ENCODE results near the gene CAP1.

Gene CAP1

DNA sequence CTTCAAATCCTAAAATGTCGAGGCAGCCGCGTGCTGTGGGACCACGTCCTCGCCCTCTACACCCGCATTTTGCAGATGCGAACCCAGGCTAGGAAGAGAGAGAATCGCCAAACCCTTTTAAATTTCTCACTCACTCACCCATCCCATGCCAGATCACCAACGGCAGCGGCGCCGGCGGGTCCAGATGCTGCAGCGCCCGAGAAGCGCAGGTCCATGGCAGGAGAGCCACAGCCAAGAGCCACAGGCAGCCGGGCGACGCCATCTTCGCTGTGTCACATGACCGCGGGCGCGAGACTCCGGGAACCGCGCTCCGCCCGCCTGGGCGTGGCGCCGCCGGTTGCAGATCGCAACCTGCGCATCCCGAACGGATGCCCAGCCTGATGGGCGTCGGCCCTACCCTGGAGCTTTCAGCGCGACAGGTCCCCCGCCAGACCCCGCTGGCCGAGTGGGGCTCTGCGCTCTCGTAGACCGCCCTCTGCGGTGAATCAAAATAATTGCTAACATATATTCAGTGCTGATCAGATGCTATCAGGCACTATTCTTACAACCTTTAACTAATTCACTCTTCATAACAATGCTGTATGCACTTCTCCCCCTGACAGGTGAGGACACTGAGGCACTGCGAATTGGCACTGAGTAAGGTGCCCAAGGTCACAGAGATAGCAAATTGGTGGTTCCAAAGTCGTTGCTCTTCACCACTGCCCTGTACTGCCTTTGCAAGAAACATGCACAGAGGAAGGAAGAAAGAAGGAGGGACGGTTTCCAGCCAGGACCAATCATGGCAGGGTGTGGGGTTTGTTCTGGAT lies 56.7 kb downstream of the CAP1 start, which contains the start of gene PPT1:
PPT1 (minus strand) TSS at position 276 of the 806 bp plus-strand sequence; CDS start at position 262, 14 bp downstream.
- peak; percentile 70 for DNase-seq

- DNase-seq: no peak
These were observed 61.5 kb downstream of the CAP1 start for GRCh38 chr1:40102038-40102437.

GRCh38 chr1:40102896-40103295 lies 62.4 kb downstream of the CAP1 start:
- no peak for DNase-seq

DNA sequence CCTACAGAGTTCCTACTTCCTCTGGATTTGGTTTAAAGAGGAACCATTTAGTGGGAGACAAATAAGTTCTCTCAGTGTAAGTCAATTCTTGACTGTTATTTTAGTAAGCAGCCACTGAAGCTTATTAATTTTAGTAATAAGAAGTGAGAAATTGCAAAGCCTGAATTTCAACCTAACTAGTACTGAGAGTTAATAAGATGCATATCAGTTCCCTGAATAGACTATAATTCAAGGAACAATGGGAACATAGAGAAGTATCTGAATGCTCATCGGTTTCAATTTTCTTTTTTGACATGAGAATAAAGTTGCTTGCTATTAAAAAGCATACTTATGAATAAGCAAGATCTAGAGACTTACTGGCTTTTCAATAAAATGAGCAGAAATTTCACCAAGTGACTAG lies 64.5 kb downstream of the CAP1 start:
- DNase-seq: no peak

- DNase-seq: no peak
These were observed 66.9 kb downstream of the CAP1 start for GRCh38 chr1:40107290-40107959.

DNA sequence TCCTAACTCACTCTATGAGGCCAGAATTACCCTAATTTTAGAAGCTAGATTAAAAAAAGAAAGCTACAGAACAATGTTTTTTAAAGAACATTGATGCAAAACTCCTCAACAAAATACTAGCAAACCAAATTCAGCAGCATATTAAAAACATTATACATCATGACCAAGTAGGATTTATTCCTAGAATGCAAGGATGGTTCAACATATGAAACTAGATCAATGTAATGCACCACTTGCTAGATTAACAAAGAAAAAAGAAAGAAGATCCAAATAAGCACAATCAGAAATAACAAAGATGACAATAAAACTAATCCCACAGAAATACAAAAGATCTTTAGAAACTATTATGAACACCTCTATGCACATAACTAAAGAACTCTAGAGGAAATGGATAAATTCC lies 69.9 kb downstream of the CAP1 start:
- DNase-seq: no peak

DNA sequence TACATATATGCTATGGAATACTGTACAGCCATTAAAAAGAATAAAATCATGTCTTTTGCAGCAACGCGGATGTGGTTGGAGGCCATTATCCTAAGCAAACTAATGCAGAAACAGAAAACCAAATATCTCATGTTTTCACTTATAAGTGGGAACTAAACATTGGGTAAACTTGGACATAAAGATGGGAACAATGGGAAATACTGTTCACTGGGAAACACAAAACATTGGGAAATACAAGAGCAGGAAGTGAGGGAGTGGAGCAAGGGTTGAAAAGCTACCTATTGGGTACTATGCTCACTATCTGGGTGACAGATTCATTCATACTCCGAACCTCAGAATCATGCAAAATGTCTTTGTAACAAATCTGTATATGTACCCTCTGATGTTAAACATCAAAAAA lies 73.9 kb downstream of the CAP1 start:
- DNase-seq: no peak

GRCh38 chr1:40120128-40120527 lies 79.6 kb downstream of the CAP1 start:
- no peak for DNase-seq
